ENCODE measurements around the gene GSTA4. TPM values are rescaled to one million over a fixed set of nuclear protein-coding genes. Genes with fewer than 3 reads are reported as not detected.
"Not testable (repeated sequence)": the region's sequence is repeated elsewhere in the genome, so short reads cannot be mapped to it uniquely, and the experiment has no call there.

GSTA4 gene
- total RNA-seq, 4 donors from 2014 or later = 108 to 164 (median 132) TPM

- no peak for DNase-seq (ENCODE audit: low spot score in 2 of 2)
- Histone ChIP-seq H3K4me1 (no peaks in the 10 kb centered on the region), H3K9me3 (no peaks in the 10 kb centered on the region), H3K36me3 (peaks cover 83% of the 10 kb centered on the region), H3K27me3 (no peaks in the 10 kb centered on the region), H3K27ac (no peak overlapping the region), H3K4me3 (no peak overlapping the region)
- 79% methylated on average over 3 of the region's 3 CpGs for WGBS
- TF ChIP-seq CTCF (IDR thresholded peaks at IDR 0.05) = no peak
- TF ChIP-seq EP300 (IDR thresholded peaks at IDR 0.05) = no peak
- TF ChIP-seq POLR2A (IDR thresholded peaks at IDR 0.05) = no peak
- no peak for TF ChIP-seq POLR2AphosphoS5 (IDR thresholded peaks at IDR 0.05)
These were observed 14.4 kb upstream of the GSTA4 start for GRCh38 chr6:53009511-53009910.

DNA sequence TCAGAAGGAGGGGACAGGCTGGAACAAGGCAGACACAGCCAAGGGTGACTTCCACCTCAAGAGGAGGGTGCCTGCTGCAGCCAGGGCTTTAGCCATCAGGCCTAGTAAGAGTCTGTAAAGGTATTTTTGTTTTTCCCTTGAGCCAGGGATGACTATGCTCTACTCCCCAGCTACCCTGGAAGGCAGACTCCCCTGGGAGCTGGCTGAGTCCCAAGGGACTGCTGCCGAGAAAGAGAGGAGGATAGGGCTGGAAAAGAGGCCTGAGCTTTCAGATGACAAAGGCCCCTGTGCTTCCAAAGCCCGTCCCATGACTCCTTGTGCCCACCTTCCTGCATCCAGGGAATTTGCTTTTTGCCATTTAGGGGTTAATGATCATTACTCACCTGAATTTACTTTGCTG is 14.0 kb upstream of the GSTA4 start:
- 69% methylated on average over 2 of the region's 2 CpGs for WGBS
- Histone ChIP-seq H3K27ac (no peak overlapping the region), H3K27me3 (no peaks in the 10 kb centered on the region), H3K9me3 (no peaks in the 10 kb centered on the region), H3K36me3 (peaks cover 85% of the 10 kb centered on the region), H3K4me1 (no peaks in the 10 kb centered on the region), H3K4me3 (no peak overlapping the region)
- TF ChIP-seq EP300 (IDR thresholded peaks at IDR 0.05) (no peak), POLR2AphosphoS5 (IDR thresholded peaks at IDR 0.05) (no peak), CTCF (IDR thresholded peaks at IDR 0.05) (no peak), POLR2A (IDR thresholded peaks at IDR 0.05) (no peak)
- DNase-seq (ENCODE audit: low spot score in 2 of 2) = no peak

DNA sequence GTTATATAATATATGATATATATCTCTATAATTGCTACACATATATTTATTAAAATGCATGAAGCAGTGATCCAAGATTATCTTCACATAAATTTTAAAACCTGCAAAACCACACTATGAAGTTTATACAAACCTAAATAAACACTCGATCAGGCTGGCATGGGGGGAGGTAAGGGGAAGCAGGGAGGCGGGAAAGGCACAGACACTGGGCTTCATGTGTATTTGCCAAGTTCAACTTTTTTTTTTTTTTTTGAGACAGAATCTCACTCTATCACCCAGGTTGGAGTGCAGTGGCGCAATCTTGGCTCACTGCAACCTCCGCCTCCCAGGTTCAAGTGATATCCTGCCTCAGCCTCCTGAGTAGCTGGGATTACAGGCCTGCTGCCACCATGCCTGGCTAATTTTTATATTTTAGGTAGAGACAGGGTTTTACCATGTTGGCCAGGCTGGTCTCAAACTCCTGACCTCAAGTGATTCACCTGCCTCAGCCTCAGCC is 13.2 kb upstream of the GSTA4 start:
- H3K4me3 ChIP-seq; DNase-seq (ENCODE audit: low spot score in 2 of 2); H3K4me1 ChIP-seq; H3K27ac ChIP-seq; H3K27me3 ChIP-seq; H3K9me3 ChIP-seq: not testable (repeated sequence)
- H3K36me3 ChIP-seq = peaks cover 87% of the 10 kb centered on the region
- 95% methylated on average over 4 of the region's 4 CpGs for WGBS

- Histone ChIP-seq H3K27me3 (no peaks in the 10 kb centered on the region), H3K9me3 (no peaks in the 10 kb centered on the region), H3K36me3 (peaks cover 67% of the 10 kb centered on the region), H3K4me3 (no peak overlapping the region), H3K4me1 (no peaks in the 10 kb centered on the region), H3K27ac (no peak overlapping the region)
- no peak for DNase-seq (ENCODE audit: low spot score in 2 of 2)
- 96% methylated on average over 2 of the region's 2 CpGs for WGBS
- no peak for TF ChIP-seq EP300 (IDR thresholded peaks at IDR 0.05)
- TF ChIP-seq POLR2AphosphoS5 (IDR thresholded peaks at IDR 0.05) = no peak
- no peak for TF ChIP-seq CTCF (IDR thresholded peaks at IDR 0.05)
- TF ChIP-seq POLR2A (IDR thresholded peaks at IDR 0.05) = no peak
These were observed 10.7 kb upstream of the GSTA4 start for GRCh38 chr6:53005663-53006250.

GRCh38 chr6:52999456-52999855 is 4.4 kb upstream of the GSTA4 start:
- Histone ChIP-seq H3K36me3 (peaks cover 17% of the 10 kb centered on the region), H3K4me1 (peaks cover 8% of the 10 kb centered on the region), H3K27ac (no peak overlapping the region), H3K9me3 (no peaks in the 10 kb centered on the region), H3K27me3 (no peaks in the 10 kb centered on the region), H3K4me3 (no peak overlapping the region)
- DNase-seq (ENCODE audit: low spot score in 2 of 2) = no peak
- 85% methylated on average over 6 of the region's 6 CpGs for WGBS
- TF ChIP-seq EP300 (IDR thresholded peaks at IDR 0.05) = no peak
- no peak for TF ChIP-seq POLR2A (IDR thresholded peaks at IDR 0.05)
- no peak for TF ChIP-seq POLR2AphosphoS5 (IDR thresholded peaks at IDR 0.05)
- TF ChIP-seq CTCF (IDR thresholded peaks at IDR 0.05) = no peak

DNA sequence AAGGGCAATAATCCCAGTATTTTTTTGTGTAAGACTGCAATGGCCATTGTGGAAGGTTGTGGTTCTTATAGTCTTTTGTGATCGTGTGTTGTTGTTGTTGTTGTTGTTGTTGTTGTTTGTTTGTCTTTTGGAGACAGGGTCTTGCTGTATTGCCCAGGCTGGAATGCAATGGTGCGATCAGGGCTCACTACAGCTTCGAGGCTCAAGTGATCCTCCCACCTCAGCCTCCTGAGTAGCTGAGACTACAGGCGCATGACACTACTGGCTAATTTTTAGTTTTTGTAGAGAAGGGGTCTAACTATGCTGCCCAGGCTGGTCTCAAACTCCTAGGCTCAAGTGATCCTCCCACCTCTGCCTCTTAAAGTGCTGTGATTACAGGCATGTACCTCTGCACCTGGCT is 3.5 kb upstream of the GSTA4 start:
- Histone ChIP-seq H3K4me3 (no peak overlapping the region), H3K36me3 (peaks cover 9% of the 10 kb centered on the region), H3K27ac (no peak overlapping the region), H3K4me1 (peaks cover 14% of the 10 kb centered on the region), H3K9me3 (no peaks in the 10 kb centered on the region), H3K27me3 (no peaks in the 10 kb centered on the region)
- no peak for TF ChIP-seq EP300 (IDR thresholded peaks at IDR 0.05)
- TF ChIP-seq POLR2AphosphoS5 (IDR thresholded peaks at IDR 0.05) = no peak
- no peak for TF ChIP-seq POLR2A (IDR thresholded peaks at IDR 0.05)
- no peak for TF ChIP-seq CTCF (IDR thresholded peaks at IDR 0.05)
- no peak for DNase-seq (ENCODE audit: low spot score in 2 of 2)
- WGBS = 97% methylated on average over 4 of the region's 4 CpGs
